Measurements from ENCODE around the gene DTHD1. TPM values are rescaled to one million over a fixed set of nuclear protein-coding genes. Genes with fewer than 3 reads are reported as not detected.

The DTHD1 gene
- total RNA-seq, 2 experiments from 2014 or later = 0.11 to 0.16 TPM

DNA sequence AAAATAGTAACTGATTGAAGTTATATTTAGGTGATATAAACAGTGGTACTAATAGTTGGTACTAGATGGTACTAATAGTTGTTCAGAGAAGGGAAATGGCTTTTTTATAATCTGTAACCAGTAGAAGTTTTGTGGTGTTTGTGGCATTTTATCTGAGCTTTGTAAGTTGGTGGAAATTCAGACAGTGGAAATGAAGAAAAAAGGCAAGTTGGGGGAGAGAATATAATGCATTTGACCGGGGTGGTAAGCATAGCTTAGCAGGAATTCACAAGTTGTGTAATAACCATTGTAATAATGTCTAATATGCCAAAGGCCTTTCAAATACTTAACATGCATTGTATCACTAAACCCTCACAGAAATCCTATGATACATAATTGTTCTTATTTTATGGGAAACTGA is 36.3 kb downstream of the DTHD1 start:
- Mint-ChIP-seq H3K27ac (no peak overlapping the region), H3K27me3 (no peaks in the 10 kb centered on the region), H3K9me3 (no peaks in the 10 kb centered on the region), H3K4me1 (ENCODE audit: low read depth) (peaks cover 16% of the 10 kb centered on the region), H3K36me3 (ENCODE audit: low read depth) (no peaks in the 10 kb centered on the region), H3K4me3 (no peak overlapping the region)
- no peak overlapping the region for H3K27ac ChIP-seq (ENCODE audit: low read depth in 1 of 2, low read length in 2 of 2)
- H3K9me3 ChIP-seq (ENCODE audit: control insufficient read depth in 1 of 2, insufficient read depth in 1 of 2, low read length in 2 of 2) = no peaks in the 10 kb centered on the region
- ChIA-PET CTCF (interaction anchor here (1.2 kb wide), 1 partner anchor 23 kb away, joined by 3 read pairs; no protein-coding TSS in a partner anchor), POLR2A (interaction anchor here (0.6 to 0.7 kb wide), 2 partner anchors 73 to 85 kb away, joined by 3 read pairs; partner anchors contain the start of gene ARAP2)
- TF ChIP-seq, protein P1, sequence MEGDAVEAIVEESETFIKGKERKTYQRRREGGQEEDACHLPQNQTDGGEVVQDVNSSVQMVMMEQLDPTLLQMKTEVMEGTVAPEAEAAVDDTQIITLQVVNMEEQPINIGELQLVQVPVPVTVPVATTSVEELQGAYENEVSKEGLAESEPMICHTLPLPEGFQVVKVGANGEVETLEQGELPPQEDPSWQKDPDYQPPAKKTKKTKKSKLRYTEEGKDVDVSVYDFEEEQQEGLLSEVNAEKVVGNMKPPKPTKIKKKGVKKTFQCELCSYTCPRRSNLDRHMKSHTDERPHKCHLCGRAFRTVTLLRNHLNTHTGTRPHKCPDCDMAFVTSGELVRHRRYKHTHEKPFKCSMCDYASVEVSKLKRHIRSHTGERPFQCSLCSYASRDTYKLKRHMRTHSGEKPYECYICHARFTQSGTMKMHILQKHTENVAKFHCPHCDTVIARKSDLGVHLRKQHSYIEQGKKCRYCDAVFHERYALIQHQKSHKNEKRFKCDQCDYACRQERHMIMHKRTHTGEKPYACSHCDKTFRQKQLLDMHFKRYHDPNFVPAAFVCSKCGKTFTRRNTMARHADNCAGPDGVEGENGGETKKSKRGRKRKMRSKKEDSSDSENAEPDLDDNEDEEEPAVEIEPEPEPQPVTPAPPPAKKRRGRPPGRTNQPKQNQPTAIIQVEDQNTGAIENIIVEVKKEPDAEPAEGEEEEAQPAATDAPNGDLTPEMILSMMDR (IDR thresholded peaks at IDR 0.05) = no peak
- no peak for ATAC-seq (ENCODE audit: poor library complexity)
- H3K4me1 ChIP-seq (ENCODE audit: insufficient read depth, low read length) = peaks cover 6% of the 10 kb centered on the region
- no peak overlapping the region for H3K4me3 ChIP-seq (ENCODE audit: low read length)
- intact Hi-C loops (cut with DNase I, micrococcal nuclease) = no loop called here
- no peaks in the 10 kb centered on the region for H3K27me3 ChIP-seq (ENCODE audit: control insufficient read depth in 1 of 2, insufficient read depth in 2 of 2, low read length in 2 of 2)
- H3K36me3 ChIP-seq (ENCODE audit: insufficient read depth, low read length) = no peaks in the 10 kb centered on the region
- no peak for DNase-seq

GRCh38 chr4:36320117-36320896 is 38.9 kb downstream of the DTHD1 start:
- H3K36me3 Mint-ChIP-seq (ENCODE audit: low read depth) = no peaks in the 10 kb centered on the region
- ATAC-seq (ENCODE audit: poor library complexity) = no peak
- H3K27ac ChIP-seq (ENCODE audit: low read depth in 1 of 2, low read length in 2 of 2) = no peak overlapping the region
- H3K36me3 ChIP-seq (ENCODE audit: insufficient read depth, low read length) = no peaks in the 10 kb centered on the region
- H3K4me1 ChIP-seq (ENCODE audit: insufficient read depth, low read length) = peaks cover 17% of the 10 kb centered on the region
- peaks cover 40% of the 10 kb centered on the region for H3K4me1 Mint-ChIP-seq (ENCODE audit: low read depth)
- no peaks in the 10 kb centered on the region for H3K27me3 ChIP-seq (ENCODE audit: control insufficient read depth in 1 of 2, insufficient read depth in 2 of 2, low read length in 2 of 2)
- no peak overlapping the region for H3K27ac Mint-ChIP-seq
- no peaks in the 10 kb centered on the region for H3K9me3 Mint-ChIP-seq
- intact Hi-C loops (cut with DNase I, micrococcal nuclease) = loop anchor here (5.0 to 10.0 kb wide), 2 partner anchors 33 to 76 kb away; partner anchors contain the start of gene ARAP2 (in 1 of the 2)
- DNase-seq = no peak
- H3K4me3 ChIP-seq (ENCODE audit: low read length) = no peak overlapping the region
- no peaks in the 10 kb centered on the region for H3K9me3 ChIP-seq (ENCODE audit: control insufficient read depth in 1 of 2, insufficient read depth in 1 of 2, low read length in 2 of 2)
- H3K27me3 Mint-ChIP-seq = no peaks in the 10 kb centered on the region
- TF ChIP-seq, protein P1 (IDR thresholded peaks at IDR 0.05) = no peak
- ChIA-PET CTCF (no interaction called here), POLR2A (no interaction called here)
- no peak overlapping the region for H3K4me3 Mint-ChIP-seq

DNA sequence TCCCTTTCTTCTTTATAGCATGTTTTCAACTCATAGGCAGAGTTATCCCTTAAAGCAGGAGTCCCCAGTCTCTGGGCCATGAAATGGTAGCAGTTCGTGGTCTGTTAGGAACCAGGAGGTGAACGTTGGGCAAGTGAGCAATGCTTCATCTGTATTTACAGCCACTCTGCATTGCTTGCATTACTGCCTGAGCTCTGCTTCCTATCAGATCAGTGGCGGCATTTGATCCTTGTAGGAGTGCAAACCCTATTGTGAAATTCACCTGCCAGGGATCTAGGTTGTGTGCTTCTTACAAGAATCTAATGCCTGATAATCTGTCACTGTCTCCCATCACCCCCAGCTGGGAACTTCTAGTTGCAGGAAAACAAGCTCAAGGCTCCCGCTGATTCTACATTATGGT is 39.8 kb downstream of the DTHD1 start:
- no peak for ATAC-seq (ENCODE audit: poor library complexity)
- Mint-ChIP-seq H3K4me3 (no peak overlapping the region), H3K4me1 (ENCODE audit: low read depth) (peaks cover 49% of the 10 kb centered on the region), H3K9me3 (no peaks in the 10 kb centered on the region), H3K36me3 (ENCODE audit: low read depth) (no peaks in the 10 kb centered on the region), H3K27ac (no peak overlapping the region), H3K27me3 (no peaks in the 10 kb centered on the region)
- intact Hi-C loops (cut with DNase I, micrococcal nuclease) = loop anchor here (5.0 to 10.0 kb wide), 2 partner anchors 34 to 76 kb away; partner anchors contain the start of gene ARAP2 (in 1 of the 2)
- H3K9me3 ChIP-seq (ENCODE audit: control insufficient read depth in 1 of 2, insufficient read depth in 1 of 2, low read length in 2 of 2) = no peaks in the 10 kb centered on the region
- no peak overlapping the region for H3K4me3 ChIP-seq (ENCODE audit: low read length)
- no peak for DNase-seq
- TF ChIP-seq, protein P1 (IDR thresholded peaks at IDR 0.05) = no peak
- peaks cover 24% of the 10 kb centered on the region for H3K4me1 ChIP-seq (ENCODE audit: insufficient read depth, low read length)
- H3K27me3 ChIP-seq (ENCODE audit: control insufficient read depth in 1 of 2, insufficient read depth in 2 of 2, low read length in 2 of 2) = no peaks in the 10 kb centered on the region
- ChIA-PET POLR2A (no interaction called here), CTCF (no interaction called here)
- no peak overlapping the region for H3K27ac ChIP-seq (ENCODE audit: low read depth in 1 of 2, low read length in 2 of 2)
- no peaks in the 10 kb centered on the region for H3K36me3 ChIP-seq (ENCODE audit: insufficient read depth, low read length)
